Hepatocyte (in vitro differentiated cells): Measurements from ENCODE around the gene COQ8B.
"Not testable (repeated sequence)": the region's sequence is repeated elsewhere in the genome, so short reads cannot be mapped to it uniquely, and the experiment has no call there.

ENCODE experiments used
- EZH2phosphoT487 ChIP-seq: fragments of 200-600 bp; sonication (generic); IDR thresholded peaks from one replicate; pipeline ENCODE4 v1.6.1; 2018; ENCODE audit warnings: antibody characterized with exemption, mild to moderate bottlenecking, low read depth, moderate library complexity; ENCODE audit not compliant: unreplicated experiment, severe bottlenecking
- TF ChIP-seq, protein P1 (sequence below): fragments of 200-600 bp; sonication (generic); IDR thresholded peaks from 2 replicates; pipeline ENCODE4 v1.5.1; 2016; ENCODE audit warnings: antibody characterized with exemption, mild to moderate bottlenecking; ENCODE audit not compliant: poor library complexity

DNA sequence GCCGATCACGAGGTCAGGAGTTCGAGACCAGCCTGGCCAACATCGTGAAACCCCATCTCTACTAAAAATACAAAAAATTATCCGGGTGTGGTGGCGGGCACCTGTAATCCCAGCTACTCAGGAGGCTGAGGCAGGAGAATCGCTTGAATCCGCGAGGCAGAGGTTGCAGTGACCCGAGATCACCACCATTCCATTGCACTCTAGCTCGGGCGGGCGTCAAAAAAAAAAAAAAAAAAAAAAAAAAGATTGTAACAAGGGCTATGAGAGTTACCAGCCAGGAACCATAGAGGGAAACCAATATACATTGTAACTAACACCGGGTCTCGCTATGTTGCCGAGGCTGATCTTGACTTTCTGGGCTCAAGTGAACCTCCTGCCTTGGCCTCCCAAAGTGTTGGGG lies 15.6 kb upstream of the COQ8B start:
- not testable (repeated sequence) for TF ChIP-seq EZH2phosphoT487
- TF ChIP-seq, protein P1, sequence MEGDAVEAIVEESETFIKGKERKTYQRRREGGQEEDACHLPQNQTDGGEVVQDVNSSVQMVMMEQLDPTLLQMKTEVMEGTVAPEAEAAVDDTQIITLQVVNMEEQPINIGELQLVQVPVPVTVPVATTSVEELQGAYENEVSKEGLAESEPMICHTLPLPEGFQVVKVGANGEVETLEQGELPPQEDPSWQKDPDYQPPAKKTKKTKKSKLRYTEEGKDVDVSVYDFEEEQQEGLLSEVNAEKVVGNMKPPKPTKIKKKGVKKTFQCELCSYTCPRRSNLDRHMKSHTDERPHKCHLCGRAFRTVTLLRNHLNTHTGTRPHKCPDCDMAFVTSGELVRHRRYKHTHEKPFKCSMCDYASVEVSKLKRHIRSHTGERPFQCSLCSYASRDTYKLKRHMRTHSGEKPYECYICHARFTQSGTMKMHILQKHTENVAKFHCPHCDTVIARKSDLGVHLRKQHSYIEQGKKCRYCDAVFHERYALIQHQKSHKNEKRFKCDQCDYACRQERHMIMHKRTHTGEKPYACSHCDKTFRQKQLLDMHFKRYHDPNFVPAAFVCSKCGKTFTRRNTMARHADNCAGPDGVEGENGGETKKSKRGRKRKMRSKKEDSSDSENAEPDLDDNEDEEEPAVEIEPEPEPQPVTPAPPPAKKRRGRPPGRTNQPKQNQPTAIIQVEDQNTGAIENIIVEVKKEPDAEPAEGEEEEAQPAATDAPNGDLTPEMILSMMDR = not testable (repeated sequence)
